ENCODE results near the gene ACSF3. TPM values are rescaled to one million over a fixed set of nuclear protein-coding genes. Genes with fewer than 3 reads are reported as not detected.

ACSF3 gene
- total RNA-seq, 4 donors from 2014 or later = 17.8 to 20.7 (median 19.4) TPM

DNA sequence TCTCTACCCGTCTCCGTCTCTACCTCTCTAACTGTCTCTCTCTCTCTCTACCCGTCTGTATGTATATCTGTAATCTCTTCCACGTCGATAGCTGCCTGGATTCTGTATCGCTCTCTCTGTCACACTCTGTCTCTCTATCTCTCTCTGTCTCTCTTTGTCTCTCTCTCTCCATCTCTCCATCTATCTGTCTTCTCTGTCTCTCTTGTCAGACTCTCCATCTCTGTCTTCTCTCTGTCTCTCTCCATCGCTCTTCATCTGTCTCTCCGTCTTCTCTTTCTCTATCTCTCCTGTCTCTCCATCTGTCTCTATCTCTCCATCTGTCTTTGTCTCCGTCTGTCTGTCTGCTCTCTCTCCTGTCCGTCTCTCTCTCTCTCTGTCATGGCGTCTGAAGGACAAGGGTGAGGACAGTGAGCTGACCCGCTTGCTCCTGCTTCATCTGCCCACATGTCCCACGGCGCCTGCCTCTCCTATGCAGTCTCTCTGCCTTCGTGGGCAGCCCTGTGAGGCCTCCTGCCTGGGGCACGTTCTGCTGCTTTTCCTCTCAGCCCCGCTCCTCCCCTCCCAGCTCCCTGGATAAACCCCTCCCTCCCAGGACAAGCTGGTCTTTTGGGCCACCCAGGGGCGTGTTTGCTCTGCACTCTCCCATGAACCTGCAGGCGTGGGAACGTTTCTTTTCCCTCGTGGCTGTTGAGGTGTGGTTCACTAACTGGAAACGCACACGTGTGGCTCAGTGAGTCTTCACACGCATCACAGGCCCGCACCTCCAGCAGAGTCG lies 18.9 kb downstream of the ACSF3 start:
- Histone ChIP-seq H3K4me1 (no peaks in the 10 kb centered on the region), H3K27me3 (no peaks in the 10 kb centered on the region), H3K36me3 (peaks cover 0 to 64% of the 10 kb centered on the region in 2 donors), H3K9me3 (no peaks in the 10 kb centered on the region), H3K4me3 (no peak overlapping the region), H3K27ac (no peak overlapping the region)
- no peak for ATAC-seq
- in situ Hi-C loops (cut with MboI; ENCODE audit: low sequenced_read_pairs in 4 of 4) (no loop called here), intact Hi-C loops (cut with DNase I; ENCODE audit: low total_unique reads) (no loop called here)
- TF ChIP-seq CTCF (IDR thresholded peaks at IDR 0.05 in 4 of 5, conservative IDR thresholded peaks at IDR 0.05 in 1 of 5) (no peak), POLR2A (IDR thresholded peaks at IDR 0.05) (no peak)
- DNase-seq = no peak

GRCh38 chr16:89113152-89113547 lies 19.5 kb downstream of the ACSF3 start:
- H3K9me3 ChIP-seq = no peaks in the 10 kb centered on the region
- H3K27me3 ChIP-seq = no peaks in the 10 kb centered on the region
- ATAC-seq = no peak
- no peaks in the 10 kb centered on the region for H3K4me1 ChIP-seq
- no peak overlapping the region for H3K27ac ChIP-seq
- peaks cover 0 to 69% of the 10 kb centered on the region in 2 donors for H3K36me3 ChIP-seq
- in situ Hi-C loops (cut with MboI; ENCODE audit: low sequenced_read_pairs in 4 of 4) (no loop called here), intact Hi-C loops (cut with DNase I; ENCODE audit: low total_unique reads) (no loop called here)
- H3K4me3 ChIP-seq = no peak overlapping the region
- DNase-seq = no peak
- TF ChIP-seq CTCF (IDR thresholded peaks at IDR 0.05 in 4 of 5, conservative IDR thresholded peaks at IDR 0.05 in 1 of 5) (no peak), POLR2A (IDR thresholded peaks at IDR 0.05) (no peak)

- H3K27ac ChIP-seq = no peak overlapping the region
- no peaks in the 10 kb centered on the region for H3K27me3 ChIP-seq
- no peaks in the 10 kb centered on the region for H3K9me3 ChIP-seq
- no peak for DNase-seq
- no peak for ATAC-seq
- TF ChIP-seq POLR2A (IDR thresholded peaks at IDR 0.05) (no peak), CTCF (IDR thresholded peaks at IDR 0.05 in 4 of 5, conservative IDR thresholded peaks at IDR 0.05 in 1 of 5) (no peak)
- intact Hi-C loops (cut with DNase I; ENCODE audit: low total_unique reads) (no loop called here), in situ Hi-C loops (cut with MboI; ENCODE audit: low sequenced_read_pairs in 4 of 4) (no loop called here)
- no peaks in the 10 kb centered on the region for H3K4me1 ChIP-seq
- H3K36me3 ChIP-seq = peaks cover 0 to 72% of the 10 kb centered on the region in 2 donors
- H3K4me3 ChIP-seq = no peak overlapping the region
Measured at GRCh38 chr16:89113661-89114060, 20.0 kb downstream of the ACSF3 start.

- in situ Hi-C loops (cut with MboI; ENCODE audit: low sequenced_read_pairs in 4 of 4) (no loop called here), intact Hi-C loops (cut with DNase I; ENCODE audit: low total_unique reads) (no loop called here)
- ATAC-seq = no peak
- no peak for DNase-seq
- Histone ChIP-seq H3K27ac (no peak overlapping the region), H3K27me3 (no peaks in the 10 kb centered on the region), H3K4me3 (no peak overlapping the region), H3K4me1 (no peaks in the 10 kb centered on the region), H3K9me3 (no peaks in the 10 kb centered on the region), H3K36me3 (peaks cover 0 to 76% of the 10 kb centered on the region in 2 donors)
- TF ChIP-seq CTCF (IDR thresholded peaks at IDR 0.05 in 4 of 5, conservative IDR thresholded peaks at IDR 0.05 in 1 of 5) (no peak), POLR2A (IDR thresholded peaks at IDR 0.05) (no peak)
Measured at GRCh38 chr16:89114159-89114981, 20.7 kb downstream of the ACSF3 start.

Data from gastrocnemius medialis (tissue), 4 donors.